Liver (tissue), 9 donors: ENCODE measurements around the gene TWNK. TPM values are rescaled to one million over a fixed set of nuclear protein-coding genes. Genes with fewer than 3 reads are reported as not detected.

ENCODE experiments used
- DNase-seq: peaks from one replicate; pipeline ENCODE4 v3.0.0-alpha.2; 2017; ENCODE audit warnings: low spot score
- H3K27ac ChIP-seq, 2 donors: one replicate each; pipeline ENCODE4 v1.7.0; 2013; ENCODE audit warnings: inconsistent platforms in 2 of 2, low read length in 2 of 2, control low read depth in 1 of 2, low read depth in 1 of 2, mild to moderate bottlenecking in 1 of 2
- H3K27me3 ChIP-seq, 4 donors: one replicate each; pipeline versions ENCODE4 v1.6.1 to v1.7.0; 2013; ENCODE audit warnings: low read length in 3 of 4, inconsistent platforms in 1 of 4, mild to moderate bottlenecking in 1 of 4, moderate library complexity in 1 of 4; ENCODE audit not compliant: control insufficient read depth in 4 of 4, insufficient read depth in 4 of 4
- H3K36me3 ChIP-seq, 4 donors: one replicate each; pipeline versions ENCODE4 v1.6.1 to v1.7.0; 2013; ENCODE audit warnings: low read length in 3 of 4, mild to moderate bottlenecking in 3 of 4, low read depth in 1 of 4, moderate library complexity in 1 of 4; ENCODE audit not compliant: control insufficient read depth in 4 of 4, insufficient read depth in 3 of 4
- H3K4me1 ChIP-seq, 4 donors: one replicate each; pipeline versions ENCODE4 v1.6.1 to v1.7.0; 2013; ENCODE audit warnings: low read length in 3 of 4, mild to moderate bottlenecking in 3 of 4, moderate library complexity in 1 of 4; ENCODE audit not compliant: control insufficient read depth in 4 of 4, insufficient read depth in 4 of 4
- H3K4me3 ChIP-seq, 3 donors: one replicate each; pipeline versions ENCODE4 v1.6.1 to v1.7.0; 2013; ENCODE audit warnings: low read length in 3 of 3, control low read depth in 1 of 3, low read depth in 1 of 3, mild to moderate bottlenecking in 1 of 3
- H3K9ac ChIP-seq, 2 donors: one replicate each; pipeline ENCODE4 v1.7.0; 2013; ENCODE audit warnings: low read length in 2 of 2, mild to moderate bottlenecking in 2 of 2, moderate library complexity in 2 of 2, control low read depth in 1 of 2, low read depth in 1 of 2
- H3K9me3 ChIP-seq, 4 donors: one replicate each; pipeline versions ENCODE4 v1.6.1 to v1.7.0; 2013; ENCODE audit warnings: low read length in 3 of 4; ENCODE audit not compliant: control insufficient read depth in 4 of 4
- ATF3 ChIP-seq: IDR thresholded peaks from 2 replicates; pipeline ENCODE4 v1.6.1; 2016; ENCODE audit warnings: antibody characterized with exemption
- EGR1 ChIP-seq, 2 donors: IDR thresholded peaks; 2 replicates each; pipeline ENCODE4 v1.6.1; 2016 to 2018; ENCODE audit warnings: antibody characterized with exemption in 2 of 2, low read depth in 2 of 2
- FOXA2 ChIP-seq: IDR thresholded peaks from 2 replicates; pipeline ENCODE4 v1.6.1; 2016; ENCODE audit warnings: antibody characterized with exemption
- GABPA ChIP-seq, 2 donors: IDR thresholded peaks in 1 of 2; conservative IDR thresholded peaks in 1 of 2; 2 replicates each; pipeline ENCODE4 v1.6.1; 2016; ENCODE audit warnings: antibody characterized with exemption in 2 of 2, mild to moderate bottlenecking in 1 of 2, moderate library complexity in 1 of 2
- HNF4A ChIP-seq, 2 donors: conservative IDR thresholded peaks; 2 replicates each; pipeline ENCODE4 v1.6.1; 2016; ENCODE audit warnings: antibody characterized with exemption in 2 of 2, mild to moderate bottlenecking in 2 of 2
- JUND ChIP-seq, 2 donors: IDR thresholded peaks; 2 replicates each; pipeline ENCODE4 v1.6.1; 2016; ENCODE audit warnings: antibody characterized with exemption in 2 of 2
- NR2F2 ChIP-seq: IDR thresholded peaks from 2 replicates; pipeline ENCODE4 v1.6.1; 2016; ENCODE audit warnings: antibody characterized with exemption
- REST ChIP-seq: IDR thresholded peaks from 2 replicates; pipeline ENCODE4 v1.6.1; 2016; ENCODE audit warnings: antibody characterized with exemption, mild to moderate bottlenecking
- RXRA ChIP-seq, 2 donors: IDR thresholded peaks; 2 replicates each; pipeline ENCODE4 v1.6.1; 2017 to 2018; ENCODE audit warnings: antibody characterized with exemption in 2 of 2, mild to moderate bottlenecking in 1 of 2
- TAF1 ChIP-seq: conservative IDR thresholded peaks from 2 replicates; pipeline ENCODE4 v1.6.1; 2016; ENCODE audit warnings: antibody characterized with exemption, mild to moderate bottlenecking
- YY1 ChIP-seq: IDR thresholded peaks from 2 replicates; pipeline ENCODE4 v1.6.1; 2016; ENCODE audit warnings: antibody characterized with exemption, mild to moderate bottlenecking
- ZBTB33 ChIP-seq: IDR thresholded peaks from 2 replicates; pipeline ENCODE4 v1.6.1; 2016; ENCODE audit warnings: antibody characterized with exemption
- WGBS: extraction: QIAGEN DNeasy Blood & Tissue Kit; methylation state at CpG from one replicate; pipeline ENCODE4 v1.1.7; 2013; 5-methylcytosine and 5-hydroxymethylcytosine counted together
- polyA plus RNA-seq, 2 donors: library from polyadenylated mRNA; stranded (reverse) in 1 of 2; unstranded in 1 of 2; fragments of 200-250 nt in 1 of 2; fragments of >200 nt in 1 of 2; fragmentation: Nextera tagmentation in 1 of 2; extraction: Ambion mirVana in 1 of 2; gene quantifications; one replicate each; pipeline versions ENCODE4 v1.2.1 to v1.2.3, GENCODE V29; 2013 to 2015
- total RNA-seq, 2 donors: library from RNA; depleted of rRNA; stranded (reverse); fragments of >200 nt; gene quantifications; one replicate each; pipeline ENCODE4 v1.2.3, GENCODE V29; 2014
- TF ChIP-seq, protein P1 (sequence below): fragments of 150-350 bp; IDR thresholded peaks from 2 replicates; pipeline ENCODE4 v1.5.1; 2017; ENCODE audit warnings: improper control_type of control experiment, low read depth, low read length; ENCODE audit not compliant: missing input control
- donor health status: healthy.
- donor health status: healthy.
- donor health status: healthy.
- donor health status: healthy.
- donor health status: healthy.

TWNK gene
- total and polyA plus RNA-seq, 4 donors = 1.6 to 6.2 (median 4.4) TPM

DNA sequence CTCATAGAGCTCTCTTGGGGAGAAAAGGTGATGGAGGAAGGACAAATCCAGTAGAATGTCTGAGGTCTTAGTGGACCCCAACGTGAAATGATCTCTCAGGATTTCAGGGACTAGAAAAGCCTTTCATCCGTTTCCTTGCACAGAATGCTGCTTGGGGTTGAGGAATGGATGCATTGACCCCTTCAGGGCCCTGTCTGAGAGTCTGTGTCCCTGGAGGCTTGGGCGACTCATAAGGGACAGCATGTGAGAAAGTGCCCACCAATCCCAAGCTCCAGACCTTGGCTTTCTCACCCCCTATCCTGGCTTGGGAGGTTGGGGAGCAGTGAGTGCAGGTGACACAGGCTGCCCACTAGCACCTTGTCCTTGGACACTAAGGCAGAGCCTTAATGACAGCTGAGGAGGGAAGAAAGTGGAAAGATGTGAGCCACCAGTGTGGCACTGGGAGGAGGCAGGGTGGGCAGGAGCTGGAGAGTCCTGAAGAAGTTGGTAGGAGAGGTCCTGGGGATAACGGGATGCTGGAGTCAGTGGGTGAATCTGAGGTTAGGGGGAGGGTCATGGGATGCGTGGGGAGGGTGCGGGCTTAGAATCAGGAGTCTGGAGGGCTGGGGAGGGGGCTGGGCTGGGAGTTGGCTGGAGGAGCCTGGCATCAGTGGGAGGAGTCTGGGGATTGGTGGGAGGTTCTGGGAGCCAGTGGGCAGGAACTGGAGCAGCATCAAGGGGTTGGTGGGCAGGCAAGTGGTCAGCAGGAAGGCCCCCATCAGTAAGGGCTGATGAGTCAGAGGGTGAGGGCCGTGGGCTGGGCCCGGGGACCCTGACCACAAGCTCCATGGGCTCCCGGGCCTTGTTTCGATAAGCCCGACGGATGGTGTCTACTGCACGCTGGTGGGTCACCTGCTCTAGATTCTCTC, 20.8 kb downstream of the TWNK start:
- Histone ChIP-seq H3K36me3 (peaks cover 0 to 11% (median 0%) of the 10 kb centered on the region in 4 donors), H3K27me3 (no peaks in the 10 kb centered on the region), H3K27ac (no peak overlapping the region), H3K9ac (no peak overlapping the region), H3K4me3 (no peak overlapping the region), H3K4me1 (peaks cover 0 to 11% (median 1%) of the 10 kb centered on the region in 4 donors), H3K9me3 (no peaks in the 10 kb centered on the region)
- DNase-seq = no peak
- TF ChIP-seq, protein P1, sequence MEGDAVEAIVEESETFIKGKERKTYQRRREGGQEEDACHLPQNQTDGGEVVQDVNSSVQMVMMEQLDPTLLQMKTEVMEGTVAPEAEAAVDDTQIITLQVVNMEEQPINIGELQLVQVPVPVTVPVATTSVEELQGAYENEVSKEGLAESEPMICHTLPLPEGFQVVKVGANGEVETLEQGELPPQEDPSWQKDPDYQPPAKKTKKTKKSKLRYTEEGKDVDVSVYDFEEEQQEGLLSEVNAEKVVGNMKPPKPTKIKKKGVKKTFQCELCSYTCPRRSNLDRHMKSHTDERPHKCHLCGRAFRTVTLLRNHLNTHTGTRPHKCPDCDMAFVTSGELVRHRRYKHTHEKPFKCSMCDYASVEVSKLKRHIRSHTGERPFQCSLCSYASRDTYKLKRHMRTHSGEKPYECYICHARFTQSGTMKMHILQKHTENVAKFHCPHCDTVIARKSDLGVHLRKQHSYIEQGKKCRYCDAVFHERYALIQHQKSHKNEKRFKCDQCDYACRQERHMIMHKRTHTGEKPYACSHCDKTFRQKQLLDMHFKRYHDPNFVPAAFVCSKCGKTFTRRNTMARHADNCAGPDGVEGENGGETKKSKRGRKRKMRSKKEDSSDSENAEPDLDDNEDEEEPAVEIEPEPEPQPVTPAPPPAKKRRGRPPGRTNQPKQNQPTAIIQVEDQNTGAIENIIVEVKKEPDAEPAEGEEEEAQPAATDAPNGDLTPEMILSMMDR = no peak
- TF ChIP-seq GABPA (IDR thresholded peaks at IDR 0.05 in 1 of 2, conservative IDR thresholded peaks at IDR 0.05 in 1 of 2) (no peak), REST (no peak), RXRA (IDR thresholded peaks at IDR 0.05) (no peak), JUND (IDR thresholded peaks at IDR 0.05) (no peak), FOXA2 (no peak), TAF1 (no peak), EGR1 (IDR thresholded peaks at IDR 0.05; ENCODE audit: low read depth in 2 of 2) (no peak), YY1 (no peak), ZBTB33 (no peak), HNF4A (conservative IDR thresholded peaks at IDR 0.05) (no peak), ATF3 (no peak), NR2F2 (no peak)
- 72% methylated on average over 13 of the region's 13 CpGs for WGBS
